ELF-1 (cell line): ENCODE data around the gene IGF1R.

Experiments used
- DNase-seq: peaks from one replicate; pipeline ENCODE4 v3.0.0-alpha.2; 2016; ENCODE audit warnings: low read depth, low spot score

IGF1R gene

DNA sequence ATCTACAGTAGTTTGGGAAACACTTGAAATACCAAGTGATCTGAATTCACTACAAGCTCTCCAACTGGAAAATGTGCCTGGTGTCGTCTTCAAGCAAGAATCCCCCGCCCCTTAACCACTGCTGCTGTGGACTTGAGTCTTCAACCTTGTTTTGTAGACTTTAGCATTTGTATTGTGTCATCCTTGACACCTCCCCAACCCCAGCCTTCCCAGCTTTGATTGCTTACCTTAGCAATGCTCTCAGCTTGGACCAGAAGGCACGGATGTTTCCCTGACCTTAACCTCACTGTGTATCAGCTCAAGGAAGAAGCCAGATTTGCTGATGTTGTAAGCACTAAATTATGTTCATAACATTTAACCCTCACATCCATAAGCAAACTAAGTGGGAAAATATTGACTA, 146.4 kb downstream of the IGF1R start:
- DNase-seq, result peak; percentile 33

DNA sequence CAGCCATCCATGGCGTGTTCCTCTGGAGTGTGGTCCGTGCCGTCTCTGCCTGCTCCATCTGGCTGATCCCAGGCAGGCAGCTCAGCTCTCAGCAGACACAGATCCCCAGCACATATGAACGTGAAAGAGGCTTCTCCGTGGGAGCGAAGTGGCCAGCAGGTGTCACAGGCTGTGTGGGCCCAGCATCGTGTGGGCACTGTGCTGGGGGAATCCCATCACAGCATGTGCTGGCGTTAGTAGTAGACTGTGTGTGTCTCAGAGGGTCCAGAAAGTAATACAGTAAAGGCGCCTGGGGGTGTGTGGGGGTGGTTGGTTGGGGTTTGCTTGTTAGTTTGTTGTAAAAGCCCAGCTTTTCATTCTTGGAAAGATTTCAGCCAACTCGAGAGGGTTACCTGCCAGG, 147.6 kb downstream of the IGF1R start:
- no peak for DNase-seq

DNA sequence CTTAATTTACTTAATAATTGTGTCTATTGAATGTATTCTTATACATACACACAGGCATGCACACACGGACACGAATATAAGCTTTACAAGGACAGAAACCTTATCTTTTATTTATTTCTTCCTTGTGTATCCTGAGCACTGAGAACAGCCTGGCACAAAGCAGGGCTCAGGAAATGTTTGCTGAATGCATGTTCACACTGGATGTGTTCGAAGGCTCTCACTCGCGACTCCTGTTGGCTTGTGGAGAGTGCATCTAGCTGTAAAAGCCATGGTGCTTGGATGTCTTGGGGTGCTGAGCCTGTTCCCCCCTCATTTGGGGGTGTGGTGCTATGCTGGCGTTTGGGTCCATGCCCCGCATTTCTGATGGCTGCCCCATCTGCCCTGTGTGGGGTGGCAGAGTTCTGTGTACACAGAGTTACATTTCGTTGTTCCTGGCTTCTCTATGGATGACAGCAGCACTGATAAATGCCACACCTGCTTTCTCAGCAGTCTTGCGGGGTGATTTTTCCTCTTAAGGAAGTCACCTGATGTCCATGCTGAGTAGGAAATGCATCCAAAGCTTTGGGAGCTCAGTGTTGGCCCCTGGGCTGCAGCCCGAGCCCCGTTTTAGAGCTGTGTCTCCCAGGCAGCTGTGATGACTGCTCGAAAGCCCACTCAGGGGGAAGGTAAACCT, 148.5 kb downstream of the IGF1R start:
- DNase-seq, result no peak

DNA sequence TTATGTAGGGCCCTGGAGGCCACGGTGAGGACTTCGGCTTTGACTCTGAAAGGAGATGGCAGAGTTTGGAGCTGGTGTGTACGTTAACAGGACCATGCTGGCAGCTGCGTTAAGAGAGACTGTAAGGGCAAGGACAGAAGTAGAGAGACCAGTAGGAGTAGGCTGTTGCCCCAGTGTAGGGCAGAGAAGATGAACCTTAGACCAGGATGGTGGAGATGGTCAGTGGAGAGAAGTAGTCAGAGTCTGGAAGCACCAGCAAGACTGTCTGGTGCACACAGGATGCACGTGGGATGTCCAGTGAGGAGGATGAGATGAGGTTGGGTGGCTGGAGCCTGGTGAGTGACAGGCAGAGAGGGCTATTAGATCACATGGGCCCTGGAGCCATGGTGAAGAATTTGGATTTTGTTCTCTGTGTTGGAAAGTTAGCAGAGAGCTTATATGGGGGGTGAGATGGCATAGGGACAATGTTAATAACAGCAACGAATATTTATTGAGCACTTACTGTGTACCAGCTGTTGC, 150.1 kb downstream of the IGF1R start:
- DNase-seq, result no peak

DNA sequence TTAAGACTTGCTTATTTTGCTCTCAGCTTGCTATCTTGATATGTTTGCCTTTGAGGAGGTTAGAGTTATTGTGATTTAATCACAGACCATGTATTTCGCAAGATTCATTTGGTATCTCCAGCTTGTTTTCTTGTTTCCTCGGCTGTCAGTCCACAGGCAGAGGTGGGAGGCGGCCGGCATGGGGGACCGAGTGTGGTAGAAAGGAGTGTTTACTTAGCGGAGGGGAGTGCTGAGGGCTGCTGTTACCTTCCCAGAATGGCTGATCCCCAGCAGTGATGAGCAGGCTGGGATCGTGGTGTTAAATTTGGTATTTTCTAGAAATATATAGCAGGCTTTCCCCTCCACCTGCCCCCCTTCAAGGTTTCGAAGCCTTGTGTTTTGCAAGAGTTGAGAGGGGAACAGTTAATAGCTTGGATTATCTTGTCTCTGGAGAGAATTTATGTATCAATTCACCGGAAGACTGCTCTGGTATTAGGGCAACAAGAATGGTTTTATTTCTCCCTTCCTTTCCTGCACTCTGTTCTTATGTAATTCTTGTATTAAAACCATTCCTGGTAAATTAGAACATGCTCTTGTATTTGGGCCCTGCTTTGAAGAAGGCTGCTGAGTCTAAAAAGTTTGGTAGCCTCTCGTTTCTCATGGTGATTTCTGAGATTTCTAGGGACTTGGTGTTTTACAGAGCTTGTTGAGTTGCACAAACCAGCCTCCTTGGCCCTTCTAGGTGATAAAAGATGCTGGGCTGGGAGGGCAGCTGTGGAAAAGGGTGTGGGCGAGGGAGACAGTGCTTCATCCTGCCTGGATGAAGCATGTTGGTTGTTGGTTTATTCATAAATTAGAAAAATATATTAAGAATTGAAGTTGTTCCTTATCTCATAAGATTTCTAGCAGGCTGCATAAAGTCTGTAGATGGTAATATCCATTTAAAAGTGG, 151.4 kb downstream of the IGF1R start:
- peak; percentile 65 for DNase-seq

DNA sequence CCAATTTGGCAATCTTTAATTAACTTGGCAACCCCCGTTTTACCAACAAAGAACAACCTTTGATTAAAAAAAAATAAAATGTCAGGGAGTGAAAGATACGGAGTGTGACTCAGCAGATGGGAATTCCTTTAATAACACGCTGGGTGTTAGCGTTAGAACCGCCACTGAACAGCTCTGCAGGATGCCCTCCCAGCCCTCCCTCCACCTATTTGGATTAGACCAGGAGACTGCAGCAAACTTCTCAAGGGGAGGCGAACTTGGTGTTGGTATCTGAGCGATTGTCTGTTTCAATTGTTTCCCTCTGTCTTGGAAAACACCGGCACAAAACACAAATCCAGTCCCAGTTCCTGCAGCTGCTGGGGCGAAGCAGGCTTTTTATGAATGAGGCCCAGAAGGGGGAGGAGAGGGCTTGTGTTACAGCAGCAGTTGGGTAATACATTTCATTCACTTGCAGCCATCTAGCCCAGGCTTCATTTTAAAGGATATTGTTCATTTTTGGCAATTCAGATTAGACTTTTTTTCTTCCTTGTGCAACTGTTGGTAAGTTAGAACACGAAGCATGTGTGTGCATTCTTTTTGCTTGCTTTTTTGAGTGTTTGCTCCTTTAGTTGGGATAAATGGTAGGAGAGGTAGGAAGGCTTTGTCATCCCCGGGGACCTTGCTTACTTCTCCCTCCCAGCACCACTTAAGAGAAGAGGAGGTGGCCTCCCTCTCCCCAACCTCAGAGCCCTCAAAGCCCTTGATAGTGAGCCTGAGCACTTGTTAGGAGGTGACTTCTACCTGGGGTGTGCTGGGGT, 152.3 kb downstream of the IGF1R start:
- peak; percentile 83 for DNase-seq

DNA sequence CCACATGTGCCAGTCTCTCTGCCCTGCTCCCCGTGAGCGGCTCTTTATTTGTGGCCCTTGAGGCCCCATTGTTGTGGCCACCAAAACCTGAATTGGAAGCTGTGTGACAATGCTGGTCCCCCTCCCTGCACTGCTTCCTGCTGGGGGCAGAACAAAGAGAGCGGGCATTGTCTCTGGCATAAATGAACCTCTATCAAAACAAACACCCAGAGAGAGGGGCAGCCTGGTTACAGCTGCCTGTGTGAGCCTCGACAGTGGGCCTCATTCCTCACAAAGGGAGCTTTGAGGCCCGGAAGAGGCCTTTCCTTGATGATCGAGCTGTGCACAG, 152.9 kb downstream of the IGF1R start:
- DNase-seq, result peak; percentile 63

DNA sequence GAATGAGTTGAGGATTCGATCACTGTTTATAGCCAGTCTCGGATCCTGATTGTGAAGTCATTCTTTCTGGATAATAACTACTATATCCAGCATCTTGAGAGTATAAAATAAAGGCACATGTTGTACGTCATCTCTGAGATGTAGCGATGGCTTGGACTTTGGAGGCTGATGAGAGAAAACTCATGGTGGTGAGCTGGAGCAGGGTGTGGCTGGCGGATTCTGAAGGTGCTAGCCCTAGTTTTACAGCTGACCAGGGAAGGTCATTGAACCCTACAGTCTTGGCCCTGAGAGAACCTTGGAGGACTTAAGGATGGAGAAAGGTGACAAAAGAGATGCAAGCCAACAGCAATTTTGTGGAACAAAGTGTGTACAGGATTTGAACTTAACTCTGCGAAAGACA, 153.8 kb downstream of the IGF1R start:
- no peak for DNase-seq

DNA sequence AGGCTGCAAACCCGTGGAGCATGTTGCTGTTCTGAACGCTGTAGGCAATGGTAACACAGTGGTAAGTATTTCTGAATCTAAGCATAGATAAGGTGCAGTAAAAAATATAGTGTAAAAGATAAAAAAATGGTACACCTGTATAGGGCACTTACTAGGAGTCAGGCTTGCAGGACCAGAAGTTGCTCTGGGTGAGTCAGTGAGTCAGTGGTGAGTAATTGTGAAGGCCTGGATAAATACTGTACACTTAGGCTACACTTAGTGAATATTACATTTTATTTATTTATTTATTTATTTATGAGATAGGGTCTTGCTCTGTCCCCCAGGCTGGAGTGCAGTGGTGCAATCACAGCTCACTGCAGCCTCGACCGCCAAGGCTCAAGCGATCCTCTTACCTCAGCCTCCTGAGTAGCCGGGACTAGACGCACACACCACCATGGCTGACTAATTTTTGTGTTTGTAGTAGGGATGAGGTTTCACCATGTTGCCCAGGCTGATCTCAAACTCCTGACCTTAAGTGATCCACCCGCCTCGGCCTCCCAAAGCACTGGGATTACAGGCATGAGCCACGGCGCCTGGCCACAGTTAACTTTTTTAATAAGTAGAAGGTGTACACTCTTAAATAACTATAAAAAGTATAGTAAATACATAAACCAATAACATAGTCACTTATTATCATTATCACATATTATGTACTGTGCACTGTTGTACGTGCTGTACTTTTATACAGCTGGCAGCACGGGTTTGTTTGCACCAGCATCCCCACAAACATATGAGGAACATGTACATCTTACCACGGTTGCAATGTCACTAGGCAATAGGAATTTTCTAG, 155.1 kb downstream of the IGF1R start:
- no peak for DNase-seq

DNA sequence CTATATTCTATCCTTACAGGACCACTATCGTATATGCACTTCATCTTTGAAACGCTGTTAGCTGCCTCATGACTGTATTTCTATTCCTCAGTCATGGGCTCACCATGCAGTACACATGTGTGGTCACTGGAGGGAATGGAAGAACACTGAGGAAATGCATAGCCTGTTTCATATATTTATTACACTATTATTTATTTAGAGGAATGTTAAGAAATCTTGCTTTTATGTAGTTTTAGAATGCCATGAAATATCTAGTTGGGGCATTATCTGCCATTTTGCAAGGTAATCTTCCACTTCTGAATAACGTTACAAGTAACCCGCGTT, 155.7 kb downstream of the IGF1R start:
- DNase-seq, result no peak

DNA sequence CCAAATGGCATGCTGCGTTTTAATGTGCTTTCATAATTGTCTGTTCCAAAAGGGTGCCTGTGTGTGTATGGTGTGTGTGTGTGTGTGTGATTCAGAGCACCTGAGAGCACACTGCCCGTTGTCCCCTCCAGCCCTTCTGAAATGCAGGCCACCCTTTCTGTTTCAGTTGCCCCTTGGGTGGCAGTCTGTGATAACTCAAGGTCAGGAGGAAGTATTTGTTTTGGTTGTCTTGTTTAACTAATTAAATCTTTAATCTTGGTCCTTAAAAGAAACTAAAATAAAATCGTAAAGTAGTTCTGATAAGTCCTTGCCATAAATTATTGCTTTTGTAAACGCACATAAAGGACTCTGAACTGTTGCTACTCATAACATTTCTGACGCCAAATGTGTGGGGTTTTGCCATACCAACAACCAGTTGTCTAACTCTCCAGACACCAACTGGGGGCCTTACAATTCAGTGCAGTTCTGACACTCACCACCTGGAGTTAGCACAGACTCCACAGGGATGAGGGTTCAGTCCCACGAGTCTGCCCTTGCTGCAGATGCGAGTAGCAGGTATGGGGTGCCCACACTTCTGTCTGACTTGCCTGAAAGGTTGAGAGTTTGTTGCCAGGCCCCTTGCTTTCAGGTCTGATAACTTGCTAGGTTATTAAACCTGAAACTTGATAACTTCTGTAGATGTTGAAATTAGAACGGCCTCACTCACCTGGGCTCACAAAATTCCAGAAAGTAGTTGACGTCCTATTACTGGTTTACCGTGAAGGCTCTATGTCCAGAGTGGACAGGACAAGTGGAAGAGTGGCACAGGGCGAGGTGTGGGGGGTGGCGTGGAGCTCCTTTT, 157.3 kb downstream of the IGF1R start:
- no peak for DNase-seq

DNA sequence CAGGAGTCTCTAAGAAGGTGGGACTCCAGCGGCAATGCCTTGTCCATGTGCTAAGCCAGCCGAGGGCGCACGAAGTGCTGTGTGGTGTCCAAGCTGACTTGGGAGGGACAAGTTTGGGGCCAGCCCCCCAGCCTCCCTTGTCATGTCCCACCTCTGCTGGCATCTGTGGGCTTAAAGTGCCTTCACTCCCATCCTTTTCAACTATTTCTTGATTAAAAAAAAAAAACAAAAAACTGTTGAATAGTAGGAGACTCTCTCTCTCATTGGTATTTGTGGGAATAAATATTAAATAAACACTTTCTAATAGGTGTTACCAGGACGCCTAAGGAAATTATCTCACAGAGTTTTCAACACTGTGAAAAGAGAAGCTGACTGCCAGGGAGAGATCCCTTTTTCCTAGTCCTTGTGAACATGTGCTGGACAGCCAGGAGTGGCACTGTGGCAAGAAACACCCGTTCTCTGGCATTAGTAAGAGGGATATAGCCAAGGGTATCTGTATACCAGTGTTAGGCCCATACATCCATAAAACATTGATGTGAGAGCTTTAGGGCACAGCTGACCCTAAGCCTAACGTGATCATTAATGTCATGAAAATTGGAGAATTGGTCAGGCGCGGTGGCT, 158.0 kb downstream of the IGF1R start:
- no peak for DNase-seq

DNA sequence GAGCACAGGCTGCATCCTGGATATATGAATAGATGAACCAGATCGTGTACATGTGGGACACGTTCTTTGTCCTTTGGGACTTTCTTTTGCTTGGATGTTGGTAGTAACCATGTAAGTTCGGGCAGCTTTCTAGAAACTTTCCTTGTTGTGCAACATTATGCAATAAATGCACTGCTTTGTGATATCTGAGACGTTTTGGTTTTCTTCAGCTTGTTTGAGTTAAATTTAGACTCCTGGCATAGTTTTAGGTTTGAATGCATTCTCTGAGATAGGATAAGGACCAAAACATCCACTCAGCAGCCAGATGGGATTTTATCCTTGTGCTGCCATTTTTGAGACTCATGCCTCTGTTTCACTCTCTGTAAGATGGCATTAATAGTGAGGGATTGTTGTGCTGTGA, 158.9 kb downstream of the IGF1R start:
- no peak for DNase-seq

DNA sequence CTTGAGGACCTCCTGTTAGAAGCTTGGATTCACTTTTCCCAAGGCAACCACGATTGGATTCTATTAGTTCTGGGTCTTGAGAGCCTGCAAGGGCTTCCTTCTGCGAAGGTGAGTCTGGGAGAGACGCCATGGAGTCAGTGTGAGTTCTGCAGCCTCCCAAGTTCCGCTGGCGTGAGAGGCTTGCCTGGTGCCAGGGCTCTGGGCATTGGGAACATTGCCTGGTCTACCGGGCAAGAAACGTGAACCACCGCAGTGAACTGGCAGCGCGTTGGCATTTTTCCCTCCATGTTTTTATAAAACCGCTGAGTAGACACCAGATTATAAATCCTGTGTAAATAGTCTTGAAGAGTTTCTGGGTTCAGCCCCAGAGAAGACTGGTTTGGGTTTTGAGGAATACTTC, 160.9 kb downstream of the IGF1R start:
- DNase-seq, result no peak

DNA sequence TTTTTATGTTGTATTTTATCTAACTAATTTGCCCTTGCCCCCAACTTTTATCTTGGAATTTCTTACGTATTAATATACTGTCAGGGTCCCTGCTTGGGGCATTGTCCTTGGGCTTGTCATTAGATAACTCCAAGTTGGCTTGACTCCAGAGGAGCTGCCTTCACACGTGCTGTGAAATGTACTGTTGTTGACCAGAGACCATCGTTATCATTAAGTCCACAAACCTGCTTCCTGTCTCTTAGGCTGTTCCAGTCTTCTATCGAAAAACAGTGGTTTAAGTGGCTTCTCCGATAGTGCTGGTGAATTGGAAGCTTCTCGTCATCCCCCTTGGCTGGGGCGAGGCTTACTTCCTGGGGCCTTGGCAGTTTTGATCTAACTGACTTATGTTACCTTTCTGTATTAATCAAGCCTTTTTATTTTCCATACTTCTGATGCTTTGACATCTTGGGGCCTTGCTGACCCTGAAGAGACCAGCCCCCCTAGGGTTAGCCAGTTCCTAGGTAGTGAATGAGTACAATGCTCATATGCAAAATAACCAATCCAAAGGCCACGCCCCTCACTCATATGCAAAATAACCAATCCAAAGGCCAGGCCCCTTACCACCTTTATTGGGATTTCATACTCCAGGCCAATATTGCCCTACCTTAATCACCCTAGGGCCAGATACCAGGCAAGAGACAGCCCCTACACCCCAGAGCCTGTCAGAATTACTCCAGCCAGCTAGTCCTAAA, 164.5 kb downstream of the IGF1R start:
- no peak for DNase-seq

DNA sequence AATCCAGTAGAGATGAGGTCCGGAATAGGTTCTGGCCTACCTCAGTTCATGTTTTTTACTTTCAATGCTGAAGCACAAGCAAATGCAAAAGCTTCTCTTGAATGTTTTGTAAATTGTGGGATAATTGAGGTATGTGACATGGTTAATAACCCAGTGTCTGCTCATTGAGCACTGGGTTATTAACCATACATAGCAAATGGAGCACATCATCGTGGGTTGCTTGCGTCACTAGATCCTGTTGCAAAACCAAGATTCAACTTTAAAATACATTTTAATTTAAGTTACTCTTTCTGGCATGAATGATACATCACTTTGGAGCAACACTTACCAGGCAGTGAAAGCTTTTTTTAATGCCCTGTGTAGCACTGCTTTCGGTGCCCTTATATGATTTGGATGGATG, 165.6 kb downstream of the IGF1R start:
- DNase-seq, result no peak

DNA sequence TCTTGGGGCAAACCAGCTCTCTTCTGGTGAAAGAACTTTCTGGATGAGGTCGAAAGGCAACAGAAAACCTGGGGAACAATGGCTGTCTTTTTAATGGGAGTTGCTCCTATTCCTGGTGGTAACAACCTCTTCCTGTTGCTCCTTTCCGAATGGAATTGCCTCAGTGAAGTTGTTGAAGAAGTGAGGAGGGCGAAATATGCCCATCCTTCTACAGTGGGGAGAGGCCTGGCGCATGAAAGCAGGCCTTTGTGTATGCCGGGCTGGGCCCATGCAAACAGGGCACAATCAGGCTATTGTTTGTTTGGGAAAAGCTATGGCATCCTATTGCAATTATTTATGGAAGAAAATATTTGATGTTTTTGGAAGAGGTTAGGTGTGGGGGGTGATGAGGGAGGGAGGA, 166.9 kb downstream of the IGF1R start:
- DNase-seq, result no peak

DNA sequence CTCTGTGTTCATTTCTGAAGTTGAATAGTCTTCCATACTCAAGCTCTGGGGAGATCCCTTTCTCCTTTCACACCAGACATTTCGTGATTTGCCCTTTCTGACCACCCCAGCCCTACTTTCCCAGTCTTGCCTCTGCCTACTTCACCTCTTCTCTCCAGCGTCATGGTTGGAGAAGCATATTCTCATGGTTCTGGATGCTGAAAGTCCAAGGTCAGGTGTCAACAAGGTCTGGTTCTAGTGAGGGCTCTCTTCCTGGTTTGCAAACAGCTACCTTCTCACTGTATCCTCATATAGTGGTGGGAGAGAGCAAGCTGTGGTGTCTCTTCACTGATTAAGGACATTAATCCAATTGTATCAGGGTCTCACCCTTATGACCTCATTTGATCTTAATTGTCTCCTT, 169.4 kb downstream of the IGF1R start:
- DNase-seq, result no peak

DNA sequence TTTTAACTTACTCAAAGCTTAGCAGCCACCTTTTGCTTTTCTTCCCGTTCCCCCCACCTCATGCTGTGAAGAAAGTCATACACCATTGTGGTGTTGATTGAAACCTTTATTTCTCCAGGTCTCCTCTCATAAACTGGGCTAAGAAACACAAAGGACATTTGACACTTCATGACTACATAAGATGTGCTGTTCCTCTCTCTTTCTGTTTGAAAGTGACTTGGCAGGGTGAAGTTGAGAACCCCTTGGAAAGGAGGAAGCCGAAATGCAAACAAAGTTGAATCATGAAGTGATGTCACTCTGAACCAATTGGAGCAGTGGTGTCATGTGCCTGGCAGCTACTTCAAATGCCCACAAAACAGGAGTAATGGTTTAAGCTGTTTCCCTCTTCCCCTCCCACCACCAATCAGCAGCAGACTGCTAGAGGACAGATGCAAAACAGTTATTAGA, 174.7 kb downstream of the IGF1R start:
- peak; percentile 85 for DNase-seq
